D721Med (cell line): ENCODE measurements around the gene CCR3.

ENCODE experiments used
- DNase-seq: peaks from one replicate; pipeline ENCODE4 v3.0.0; 2011; ENCODE audit warnings: low spot score; ENCODE audit not compliant: insufficient read length
- FAIRE-seq: peaks from 2 replicates; lab custom pipeline; 2011; peaks lifted over from hg19 to GRCh38; lab: Jason Lieb, UNC
- TF ChIP-seq, protein P1 (sequence below): IDR thresholded peaks from 2 replicates; pipeline ENCODE4 v1.5.1; 2012; ENCODE audit warnings: mild to moderate bottlenecking, control low read depth; ENCODE audit not compliant: insufficient read depth; ENCODE audit errors: missing control alignments

CCR3 gene

GRCh38 chr3:46304739-46305138 is 62.5 kb downstream of the CCR3 start:
- FAIRE-seq (no peak), DNase-seq (no peak)
- TF ChIP-seq, protein P1, sequence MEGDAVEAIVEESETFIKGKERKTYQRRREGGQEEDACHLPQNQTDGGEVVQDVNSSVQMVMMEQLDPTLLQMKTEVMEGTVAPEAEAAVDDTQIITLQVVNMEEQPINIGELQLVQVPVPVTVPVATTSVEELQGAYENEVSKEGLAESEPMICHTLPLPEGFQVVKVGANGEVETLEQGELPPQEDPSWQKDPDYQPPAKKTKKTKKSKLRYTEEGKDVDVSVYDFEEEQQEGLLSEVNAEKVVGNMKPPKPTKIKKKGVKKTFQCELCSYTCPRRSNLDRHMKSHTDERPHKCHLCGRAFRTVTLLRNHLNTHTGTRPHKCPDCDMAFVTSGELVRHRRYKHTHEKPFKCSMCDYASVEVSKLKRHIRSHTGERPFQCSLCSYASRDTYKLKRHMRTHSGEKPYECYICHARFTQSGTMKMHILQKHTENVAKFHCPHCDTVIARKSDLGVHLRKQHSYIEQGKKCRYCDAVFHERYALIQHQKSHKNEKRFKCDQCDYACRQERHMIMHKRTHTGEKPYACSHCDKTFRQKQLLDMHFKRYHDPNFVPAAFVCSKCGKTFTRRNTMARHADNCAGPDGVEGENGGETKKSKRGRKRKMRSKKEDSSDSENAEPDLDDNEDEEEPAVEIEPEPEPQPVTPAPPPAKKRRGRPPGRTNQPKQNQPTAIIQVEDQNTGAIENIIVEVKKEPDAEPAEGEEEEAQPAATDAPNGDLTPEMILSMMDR: no peak

DNA sequence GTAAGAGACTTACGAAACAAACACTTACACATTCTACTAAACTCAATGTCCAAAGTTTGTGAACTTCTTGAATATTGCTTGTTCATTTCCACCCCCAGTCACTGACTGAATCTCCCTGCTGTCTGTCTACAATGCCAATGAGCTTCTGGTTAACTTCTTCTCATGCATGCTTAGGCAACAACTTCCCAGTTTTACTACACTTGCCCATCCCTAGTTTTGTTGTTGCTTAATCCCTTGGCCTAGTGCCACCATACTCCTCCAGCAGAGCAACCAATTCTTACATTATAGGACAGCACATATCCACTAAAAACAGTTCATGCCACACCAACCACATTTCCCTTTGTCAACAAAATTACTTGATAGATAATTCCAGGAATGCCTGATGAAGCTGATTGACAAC is 70.7 kb downstream of the CCR3 start:
- TF ChIP-seq, protein P1: no peak
- no peak for DNase-seq
- no peak for FAIRE-seq

GRCh38 chr3:46314517-46314916 is 72.3 kb downstream of the CCR3 start:
- FAIRE-seq: no peak
- TF ChIP-seq, protein P1: no peak
- no peak for DNase-seq

DNA sequence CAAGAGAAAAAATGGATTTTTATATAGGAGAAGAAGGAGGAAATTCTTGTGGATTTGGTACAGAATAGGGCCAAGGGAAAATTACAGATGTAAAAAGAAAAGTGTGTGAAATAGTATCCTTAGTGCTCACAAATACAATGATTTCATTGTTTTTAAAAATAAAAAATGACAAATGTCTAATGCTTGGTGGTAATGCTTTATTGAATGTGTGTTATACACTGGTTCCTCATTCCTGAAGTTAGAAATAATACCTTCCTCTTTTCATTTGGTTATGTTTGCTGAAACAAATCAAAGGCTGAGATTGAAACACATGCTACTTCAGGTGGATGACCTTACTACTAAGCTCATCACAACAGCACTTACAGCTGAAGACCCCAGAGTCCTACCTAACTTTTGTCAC is 73.9 kb downstream of the CCR3 start:
- no peak for DNase-seq
- FAIRE-seq: no peak
- TF ChIP-seq, protein P1: no peak
